ENCODE results near the gene MINDY4.

- TF ChIP-seq CTCF (IDR thresholded peaks at IDR 0.05) (no peak), POLR2A (IDR thresholded peaks at IDR 0.05) (no peak), POLR2AphosphoS5 (IDR thresholded peaks at IDR 0.05) (no peak), EP300 (IDR thresholded peaks at IDR 0.05) (no peak)
Observed at GRCh38 chr7:30844483-30844874, 73.3 kb downstream of the MINDY4 start.
